ENCODE data around the gene IRF5. TPM values are rescaled to one million over a fixed set of nuclear protein-coding genes. Genes with fewer than 3 reads are reported as not detected.

IRF5 gene
- total RNA-seq, 1 experiment from 2014 or later, result 73.4 TPM

- no peak for DNase-seq (ENCODE audit: low read depth)
- in situ Hi-C loops (cut with HindIII; ENCODE audit: low pct_unique_long_range_greater_than_20kb, low sequenced_read_pairs), result no loop called here
Observed at GRCh38 chr7:128917122-128917521, 20.6 kb upstream of the IRF5 start.

DNA sequence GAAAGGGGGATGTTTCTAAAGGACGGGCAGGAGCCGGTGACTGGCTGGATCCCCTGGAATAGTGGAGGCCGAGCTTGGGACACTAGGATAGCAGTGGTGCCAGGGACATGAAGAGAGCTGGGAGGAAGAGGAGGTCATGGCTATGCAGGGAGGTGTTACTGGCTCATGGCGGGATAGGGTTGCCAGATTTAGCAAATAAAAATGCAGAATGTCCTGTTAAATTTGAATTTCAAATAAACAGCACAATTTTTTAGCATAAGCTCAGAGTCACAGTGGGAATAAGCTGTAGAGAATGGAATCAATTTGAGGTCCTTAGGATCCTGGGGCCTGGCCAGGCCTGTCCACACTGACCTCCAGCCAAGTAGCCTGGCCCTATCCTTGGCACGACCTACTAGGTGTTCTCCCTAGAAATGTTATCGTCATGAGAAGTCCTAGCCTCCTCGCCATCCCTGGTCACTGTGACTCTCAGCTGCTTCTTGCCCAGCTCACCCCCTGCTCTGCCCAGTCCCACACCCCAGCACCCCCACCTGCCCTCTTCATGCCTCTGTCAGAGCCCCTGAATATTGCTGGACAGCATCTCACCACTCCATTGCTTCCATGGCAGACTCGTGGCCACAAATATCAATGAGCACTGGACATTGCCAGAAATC lies 19.6 kb upstream of the IRF5 start:
- in situ Hi-C loops (cut with HindIII; ENCODE audit: low pct_unique_long_range_greater_than_20kb, low sequenced_read_pairs), result no loop called here

DNA sequence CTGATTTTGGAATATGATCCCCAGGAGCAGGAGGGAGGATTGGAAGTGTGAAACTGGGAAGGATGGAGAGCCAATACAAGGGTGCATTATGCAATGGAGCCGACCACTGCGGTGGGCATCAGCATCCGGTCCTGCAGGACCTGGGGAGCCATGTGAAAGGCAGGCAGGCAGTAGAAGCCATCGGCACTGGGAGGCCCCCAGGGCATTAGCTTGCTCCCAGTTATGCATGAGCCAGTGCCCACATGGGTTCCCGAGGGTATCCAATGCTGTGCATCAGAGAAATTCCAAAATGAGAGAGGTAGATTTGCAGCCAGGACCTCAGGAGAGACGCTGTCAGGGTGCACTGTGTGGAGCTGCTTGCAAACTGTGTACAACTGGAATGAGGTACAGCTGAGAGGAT lies 18.5 kb upstream of the IRF5 start:
- in situ Hi-C loops (cut with HindIII; ENCODE audit: low pct_unique_long_range_greater_than_20kb, low sequenced_read_pairs), result no loop called here
- DNase-seq (ENCODE audit: low read depth), result no peak

More for the DNA sequence above, 19.6 kb upstream of the IRF5 start:
- no peak for DNase-seq (ENCODE audit: low read depth)

GRCh38 chr7:128919881-128920799 lies 17.6 kb upstream of the IRF5 start:
- in situ Hi-C loops (cut with HindIII; ENCODE audit: low pct_unique_long_range_greater_than_20kb, low sequenced_read_pairs), result no loop called here

GRCh38 chr7:128920913-128921582 lies 16.7 kb upstream of the IRF5 start:
- DNase-seq (ENCODE audit: low read depth), result peak; percentile 72
- in situ Hi-C loops (cut with HindIII; ENCODE audit: low pct_unique_long_range_greater_than_20kb, low sequenced_read_pairs), result no loop called here

More at GRCh38 chr7:128919881-128920799, 17.6 kb upstream of the IRF5 start:
- peak; percentile 47 for DNase-seq (ENCODE audit: low read depth)

DNA sequence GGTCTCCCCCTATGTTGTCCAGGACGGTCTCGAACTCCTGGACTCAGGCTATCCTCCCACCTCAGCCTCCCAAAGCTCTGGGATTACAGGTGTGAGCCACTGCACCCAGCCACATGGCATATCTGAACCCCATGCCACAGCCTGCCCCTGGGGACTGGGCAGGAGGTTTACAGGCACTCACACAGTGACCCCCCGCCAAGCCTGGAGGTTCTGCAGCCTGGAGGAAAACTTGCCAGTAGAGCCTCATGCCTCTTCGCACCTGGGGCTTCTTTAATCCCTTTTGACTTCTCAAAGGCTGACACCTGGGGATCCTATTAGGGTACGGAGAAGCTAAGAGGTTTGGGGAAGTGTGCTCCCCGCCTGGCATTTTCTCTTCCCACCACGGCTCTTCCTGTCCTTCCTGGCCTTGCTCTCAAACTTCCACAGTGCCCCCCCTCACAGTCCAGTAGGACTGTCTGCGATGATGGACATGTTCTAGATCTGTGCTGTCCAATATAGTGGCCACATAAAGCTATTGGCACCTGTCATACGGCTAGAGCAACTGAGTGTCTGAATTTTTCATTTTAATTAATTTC lies 15.8 kb upstream of the IRF5 start:
- in situ Hi-C loops (cut with HindIII; ENCODE audit: low pct_unique_long_range_greater_than_20kb, low sequenced_read_pairs), result no loop called here
- no peak for DNase-seq (ENCODE audit: low read depth)

DNA sequence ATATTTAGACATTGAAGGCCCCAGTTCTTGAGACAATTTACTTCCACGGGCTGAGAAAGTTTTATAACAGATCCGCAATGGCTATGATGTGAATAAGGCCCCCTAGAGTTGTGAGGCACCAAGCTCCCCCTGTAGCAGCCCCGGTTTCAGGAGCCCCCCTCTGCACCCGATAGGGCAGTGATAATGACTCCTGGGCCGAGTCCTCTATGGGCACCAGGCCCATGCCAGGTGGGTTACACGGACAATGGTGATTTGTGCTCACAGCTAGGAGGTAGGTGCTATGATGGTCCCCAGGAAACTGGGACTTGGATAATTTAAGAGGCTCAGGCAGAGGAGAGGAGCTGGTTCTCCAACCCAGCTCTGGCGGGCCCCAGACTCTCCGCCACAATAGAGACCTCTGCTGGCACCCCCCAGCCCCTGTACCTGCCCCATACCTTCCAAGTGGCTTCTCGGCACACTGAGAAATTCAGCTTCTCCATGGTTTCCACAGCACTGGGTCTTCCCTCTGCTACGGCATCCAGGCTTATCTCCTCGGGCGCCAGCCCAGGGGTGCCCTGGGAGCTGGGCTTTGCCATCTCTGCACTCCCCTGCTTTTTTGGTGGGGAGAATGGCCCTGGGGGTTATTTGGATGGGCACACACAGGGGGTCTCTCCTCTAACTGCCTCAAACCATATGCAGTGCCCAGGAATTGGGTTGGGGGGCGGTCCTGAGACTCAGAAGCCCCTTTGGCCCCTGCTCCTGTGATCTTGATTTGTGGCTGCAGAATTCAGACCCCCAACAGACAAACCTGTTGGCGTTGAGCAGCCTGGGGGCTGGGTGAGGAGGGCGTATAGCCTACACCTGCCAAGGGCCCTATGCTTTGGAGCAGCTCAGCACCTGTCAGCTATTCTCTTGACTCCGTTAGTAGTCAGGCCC lies 15.0 kb upstream of the IRF5 start:
- no peak for DNase-seq (ENCODE audit: low read depth)
- in situ Hi-C loops (cut with HindIII; ENCODE audit: low pct_unique_long_range_greater_than_20kb, low sequenced_read_pairs), result no loop called here

DNA sequence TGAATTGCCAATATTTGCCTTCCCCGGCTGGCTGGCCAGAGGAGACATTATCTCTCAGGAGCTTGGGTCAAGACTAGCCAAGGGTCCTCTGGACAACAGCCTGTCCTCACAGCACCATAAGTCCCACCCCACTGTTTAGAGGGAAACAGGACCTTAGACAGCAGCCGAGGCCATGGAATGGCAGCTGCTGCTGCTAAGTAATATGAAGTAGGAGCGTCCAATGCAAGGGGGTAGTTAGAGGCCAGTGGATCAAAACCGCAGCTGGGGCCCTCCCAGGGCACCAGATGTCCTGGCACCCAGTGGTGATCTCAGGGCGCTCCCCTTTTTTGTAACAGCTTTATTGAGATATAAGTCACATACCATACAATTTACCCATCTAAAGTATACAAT lies 14.3 kb upstream of the IRF5 start:
- in situ Hi-C loops (cut with HindIII; ENCODE audit: low pct_unique_long_range_greater_than_20kb, low sequenced_read_pairs), result no loop called here
- DNase-seq (ENCODE audit: low read depth), result no peak

GRCh38 chr7:128924707-128925588 lies 12.8 kb upstream of the IRF5 start:
- in situ Hi-C loops (cut with HindIII; ENCODE audit: low pct_unique_long_range_greater_than_20kb, low sequenced_read_pairs), result no loop called here
- no peak for DNase-seq (ENCODE audit: low read depth)

- in situ Hi-C loops (cut with HindIII; ENCODE audit: low pct_unique_long_range_greater_than_20kb, low sequenced_read_pairs), result no loop called here
- no peak for DNase-seq (ENCODE audit: low read depth)
Observed at GRCh38 chr7:128928159-128928813, 9.4 kb upstream of the IRF5 start.

DNA sequence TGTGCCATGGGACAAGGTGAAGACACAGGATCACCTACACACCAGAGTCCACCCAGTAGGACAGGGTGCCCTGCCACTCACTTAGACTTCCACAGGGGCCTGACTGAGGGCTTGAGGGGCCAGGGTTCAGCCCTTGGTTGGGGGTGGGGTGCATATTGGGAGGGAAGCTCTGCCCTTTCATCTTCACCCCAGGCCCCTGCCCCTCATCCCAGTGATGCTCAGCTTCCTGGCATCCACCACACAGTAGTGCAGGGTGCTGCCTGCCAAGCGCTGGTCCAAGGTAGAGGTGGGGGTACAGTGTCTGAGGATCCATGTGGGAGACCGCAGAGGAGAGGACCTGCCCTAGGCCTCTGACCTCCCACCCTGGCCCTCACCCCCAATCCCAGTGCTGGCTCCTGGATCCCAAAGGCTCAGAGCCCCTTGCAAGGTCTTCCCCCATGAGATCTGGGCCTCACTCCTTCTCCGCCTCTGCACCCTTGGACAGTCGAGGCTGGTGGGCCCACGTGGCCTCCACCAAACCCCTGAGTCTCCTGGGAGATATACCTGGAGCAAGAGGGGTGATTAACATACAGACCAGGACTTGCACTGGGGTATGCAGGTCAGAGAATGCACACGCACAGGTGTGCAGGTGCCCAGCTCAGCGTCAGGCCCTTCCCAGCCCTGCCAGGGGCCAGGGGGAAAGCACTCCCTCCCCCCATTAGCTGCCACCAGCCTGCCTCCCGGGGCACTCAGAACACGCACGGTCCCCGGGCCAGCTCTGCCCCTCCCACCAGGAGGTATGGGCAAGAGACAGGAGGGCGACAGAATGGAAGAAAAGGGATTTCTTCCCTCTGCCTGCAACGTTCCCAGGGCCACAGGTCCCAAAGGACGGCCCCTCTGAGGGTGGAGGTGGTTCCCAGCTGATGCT lies 8.6 kb upstream of the IRF5 start:
- in situ Hi-C loops (cut with HindIII; ENCODE audit: low pct_unique_long_range_greater_than_20kb, low sequenced_read_pairs), result no loop called here
- no peak for DNase-seq (ENCODE audit: low read depth)

- DNase-seq (ENCODE audit: low read depth), result no peak
- in situ Hi-C loops (cut with HindIII; ENCODE audit: low pct_unique_long_range_greater_than_20kb, low sequenced_read_pairs), result no loop called here
Observed at GRCh38 chr7:128931190-128931798, 6.4 kb upstream of the IRF5 start.

GRCh38 chr7:128931965-128932861 lies 5.5 kb upstream of the IRF5 start:
- in situ Hi-C loops (cut with HindIII; ENCODE audit: low pct_unique_long_range_greater_than_20kb, low sequenced_read_pairs), result no loop called here
- DNase-seq (ENCODE audit: low read depth), result no peak

- in situ Hi-C loops (cut with HindIII; ENCODE audit: low pct_unique_long_range_greater_than_20kb, low sequenced_read_pairs), result no loop called here
- no peak for DNase-seq (ENCODE audit: low read depth)
Observed at GRCh38 chr7:128932862-128933179, 4.9 kb upstream of the IRF5 start.

Data from Caki2 (cell line).